ENCODE results near the gene PAIP2.

Gene PAIP2

GRCh38 chr5:139410121-139410992 lies 68.7 kb downstream of the PAIP2 start:
- no peak for DNase-seq (ENCODE audit: low read depth in 2 of 2)

DNA sequence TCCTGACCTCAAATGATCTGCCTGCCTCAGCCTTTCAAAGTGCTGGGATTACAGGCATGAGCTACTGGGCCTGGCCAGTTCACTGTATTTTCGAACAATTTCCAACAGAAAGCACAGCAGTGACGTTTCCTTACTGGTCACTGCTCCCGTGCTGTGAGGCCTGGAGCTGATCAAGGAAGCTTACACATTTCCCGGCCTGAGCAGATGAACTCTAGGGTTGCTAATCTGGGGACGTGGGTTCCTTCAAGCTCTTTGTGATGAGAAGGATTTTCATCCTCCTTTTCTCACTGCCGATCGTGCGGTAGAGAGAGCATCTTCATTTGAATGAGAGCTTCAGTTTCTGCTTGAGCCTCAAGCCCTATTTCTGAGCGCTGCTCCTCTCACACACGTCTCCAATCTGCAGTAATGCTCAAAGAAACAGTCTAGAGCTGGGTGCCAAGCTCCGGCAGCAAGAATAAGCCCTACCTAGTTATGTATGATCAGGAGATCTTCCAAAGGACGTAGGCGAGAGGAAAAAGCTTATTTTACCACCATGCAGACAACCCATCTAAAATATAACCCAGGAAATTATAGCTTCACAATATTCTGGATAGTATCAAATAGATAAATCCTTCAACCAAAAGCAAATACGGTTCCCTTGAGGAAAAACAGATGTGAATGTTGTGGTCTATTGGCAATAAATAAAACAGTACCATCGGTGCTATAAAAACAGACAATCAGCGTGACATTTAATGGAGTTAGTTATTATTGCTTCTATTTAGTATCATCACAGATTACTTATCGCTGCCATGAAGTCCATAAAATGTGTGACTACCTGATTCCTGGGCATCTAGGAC lies 69.6 kb downstream of the PAIP2 start:
- no peak for DNase-seq (ENCODE audit: low read depth in 2 of 2)

GRCh38 chr5:139413153-139413552 lies 71.5 kb downstream of the PAIP2 start:
- no peak for DNase-seq (ENCODE audit: low read depth in 2 of 2)

- DNase-seq (ENCODE audit: low read depth in 2 of 2), result no peak
These were observed 72.3 kb downstream of the PAIP2 start for GRCh38 chr5:139413963-139414362.

DNA sequence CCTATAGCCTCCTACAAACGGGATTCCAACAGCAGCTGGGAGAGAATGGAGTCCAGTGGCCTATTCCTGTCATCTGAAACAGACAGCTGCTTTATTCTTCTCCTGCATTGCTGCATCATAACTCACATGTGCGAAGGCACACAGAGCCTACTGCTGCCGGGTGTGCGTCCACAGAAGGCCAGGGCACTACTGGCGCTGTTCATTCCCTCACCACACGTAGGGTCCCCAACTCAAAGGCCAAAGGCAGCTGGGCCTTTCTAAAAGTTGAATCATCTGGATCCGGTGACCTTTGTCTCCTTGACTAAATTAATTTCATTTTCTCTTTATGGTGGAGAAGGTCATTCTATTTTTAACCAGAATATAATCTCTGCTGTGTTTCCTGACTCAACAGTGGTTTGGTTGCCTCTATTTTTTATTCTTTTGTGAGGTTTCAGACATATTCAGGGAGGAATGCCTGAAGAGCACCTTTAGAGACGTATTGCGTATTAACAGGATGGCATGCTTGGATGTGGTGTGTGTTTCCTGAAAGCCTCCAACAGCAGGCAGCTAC lies 73.0 kb downstream of the PAIP2 start:
- no peak for DNase-seq (ENCODE audit: low read depth in 2 of 2)

GRCh38 chr5:139415221-139415861 lies 73.7 kb downstream of the PAIP2 start:
- DNase-seq (ENCODE audit: low read depth in 2 of 2), result no peak

GRCh38 chr5:139415869-139416268 lies 74.2 kb downstream of the PAIP2 start:
- no peak for DNase-seq (ENCODE audit: low read depth in 2 of 2)

GRCh38 chr5:139416651-139417050 lies 75.0 kb downstream of the PAIP2 start:
- DNase-seq (ENCODE audit: low read depth in 2 of 2), result no peak

GRCh38 chr5:139417214-139417613 lies 75.6 kb downstream of the PAIP2 start:
- no peak for DNase-seq (ENCODE audit: low read depth in 2 of 2)

DNA sequence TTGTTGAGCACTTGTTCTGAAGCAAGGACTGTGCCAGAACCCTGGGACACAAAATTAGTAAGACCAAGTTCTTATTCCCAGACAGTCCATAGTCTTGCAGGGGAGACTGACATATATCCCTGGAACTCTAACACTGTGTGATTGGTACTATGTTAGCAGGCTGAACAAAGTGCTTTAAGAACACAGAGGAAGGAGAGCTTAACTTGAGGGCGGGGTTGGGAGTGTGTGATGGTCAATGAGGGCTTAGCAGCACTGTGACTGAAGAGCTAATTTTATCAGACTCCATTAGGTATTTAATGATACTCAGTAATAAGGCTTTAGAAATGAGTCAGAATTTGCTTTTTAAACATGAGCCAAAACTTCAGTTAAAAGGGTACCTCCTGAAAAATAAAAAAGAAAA lies 77.1 kb downstream of the PAIP2 start:
- no peak for DNase-seq (ENCODE audit: low read depth in 2 of 2)

Measured in activated CD4-positive, alpha-beta T cell treated with anti-CD3 and anti-CD28 coated beads for 24 hours (primary cell).